Mesenchymal stem cell (in vitro differentiated cells and primary cell): Measurements from ENCODE around the gene HTR3B.

Experiments used
- DNase-seq: peaks from one replicate; pipeline ENCODE4 v3.0.0-alpha.2; 2013
- H2AFZ ChIP-seq: one replicate; pipeline ENCODE4 v1.6.1; 2013; ENCODE audit warnings: low read depth, mild to moderate bottlenecking, control low read depth, inconsistent platforms, low read length, moderate library complexity
- H2AK5ac ChIP-seq: 2 replicates; pipeline ENCODE4 v1.6.1; 2013; ENCODE audit warnings: low read length, moderate library complexity, mild to moderate bottlenecking, inconsistent platforms; ENCODE audit not compliant: severe bottlenecking
- H2BK120ac ChIP-seq: one replicate; pipeline ENCODE4 v1.6.1; 2013; ENCODE audit warnings: low read depth, mild to moderate bottlenecking, inconsistent platforms, low read length, moderate library complexity
- H2BK12ac ChIP-seq, 2 experiments: one replicate each; pipeline ENCODE4 v1.6.1; 2013; ENCODE audit warnings: inconsistent platforms in 2 of 2, low read length in 2 of 2, mild to moderate bottlenecking in 2 of 2, moderate library complexity in 2 of 2, control low read depth in 1 of 2
- H2BK15ac ChIP-seq: one replicate; pipeline ENCODE4 v1.6.1; 2013; ENCODE audit warnings: mild to moderate bottlenecking, low read depth, inconsistent platforms; ENCODE audit not compliant: poor library complexity, severe bottlenecking
- H2BK5ac ChIP-seq: 2 replicates; pipeline ENCODE4 v1.6.1; 2013; ENCODE audit warnings: low read depth, mild to moderate bottlenecking, low read length, control low read depth, inconsistent platforms; ENCODE audit not compliant: poor library complexity, severe bottlenecking
- H3K14ac ChIP-seq, 2 experiments: one replicate each; pipeline ENCODE4 v1.6.1; 2013; ENCODE audit warnings: inconsistent platforms in 2 of 2, low read length in 2 of 2, control low read depth in 1 of 2, mild to moderate bottlenecking in 1 of 2, moderate library complexity in 1 of 2
- H3K18ac ChIP-seq, 2 experiments: one replicate each; pipeline ENCODE4 v1.6.1; 2013; ENCODE audit warnings: inconsistent platforms in 2 of 2, low read length in 2 of 2, control low read depth in 1 of 2, low read depth in 1 of 2, mild to moderate bottlenecking in 1 of 2
- H3K23ac ChIP-seq, 2 experiments: one replicate each; pipeline ENCODE4 v1.6.1; 2013; ENCODE audit warnings: inconsistent platforms in 2 of 2, low read length in 2 of 2, mild to moderate bottlenecking in 2 of 2, moderate library complexity in 2 of 2, control low read depth in 1 of 2
- H3K27ac ChIP-seq: 2 replicates; pipeline ENCODE4 v1.5.1; 2013; ENCODE audit warnings: mild to moderate bottlenecking, moderate library complexity, low read length, control low read depth, inconsistent platforms; ENCODE audit not compliant: poor library complexity, severe bottlenecking
- H3K27me3 ChIP-seq, 2 experiments: 2 replicates each; pipeline versions ENCODE4 v1.6.1 to v1.7.0; 2013; ENCODE audit warnings: low read length in 2 of 2, mild to moderate bottlenecking in 2 of 2, moderate library complexity in 2 of 2, control low read depth in 1 of 2, inconsistent platforms in 1 of 2; ENCODE audit not compliant: control insufficient read depth in 1 of 2, insufficient read depth in 1 of 2
- H3K36me3 ChIP-seq, 2 experiments: 2 replicates each; pipeline versions ENCODE4 v1.6.1 to v1.7.0; 2013; ENCODE audit warnings: low read length in 2 of 2, control low read depth in 1 of 2, inconsistent platforms in 1 of 2, low read depth in 1 of 2, mild to moderate bottlenecking in 1 of 2; ENCODE audit not compliant: insufficient read depth in 2 of 2, control insufficient read depth in 1 of 2
- H3K4ac ChIP-seq, 2 experiments: one replicate each; pipeline ENCODE4 v1.6.1; 2013; ENCODE audit warnings: inconsistent platforms in 2 of 2, low read length in 2 of 2, mild to moderate bottlenecking in 2 of 2, moderate library complexity in 2 of 2, control low read depth in 1 of 2, low read depth in 1 of 2
- H3K4me1 ChIP-seq: 2 replicates; pipeline ENCODE4 v1.6.1; 2013; ENCODE audit warnings: low read depth, low read length, control low read depth; ENCODE audit not compliant: control insufficient read depth, insufficient read depth
- H3K4me2 ChIP-seq: 2 replicates; pipeline ENCODE4 v1.6.1; 2013; ENCODE audit warnings: low read length, mild to moderate bottlenecking, inconsistent platforms; ENCODE audit not compliant: poor library complexity, severe bottlenecking
- H3K4me3 ChIP-seq, 2 experiments: 2 replicates each; pipeline versions ENCODE4 v1.5.1 to v1.7.0; 2013; ENCODE audit warnings: low read length in 2 of 2, mild to moderate bottlenecking in 2 of 2, control low read depth in 1 of 2, low read depth in 1 of 2; ENCODE audit not compliant: insufficient read depth in 1 of 2
- H3K79me1 ChIP-seq: replicated peaks from 2 replicates; pipeline ENCODE4 v1.6.1; 2013; ENCODE audit warnings: mild to moderate bottlenecking, control low read depth, low read length, inconsistent platforms; ENCODE audit not compliant: poor library complexity, severe bottlenecking
- H3K9ac ChIP-seq: 2 replicates; pipeline ENCODE4 v1.7.0; 2013; ENCODE audit warnings: mild to moderate bottlenecking, low read length, moderate library complexity
- H3K9me3 ChIP-seq: 2 replicates; pipeline ENCODE4 v1.7.0; 2013; ENCODE audit warnings: mild to moderate bottlenecking, low read length; ENCODE audit not compliant: control insufficient read depth
- H4K8ac ChIP-seq: one replicate; pipeline ENCODE4 v1.6.1; 2013; ENCODE audit warnings: inconsistent platforms, mild to moderate bottlenecking, low read length, moderate library complexity
- H4K91ac ChIP-seq: one replicate; pipeline ENCODE4 v1.6.1; 2013; ENCODE audit warnings: mild to moderate bottlenecking, low read length, inconsistent platforms
- WGBS: methylation state at CpG from one replicate; pipeline ENCODE4 v1.1.7; 2013; ENCODE audit warnings: mixed read lengths; 5-methylcytosine and 5-hydroxymethylcytosine counted together

Gene HTR3B

GRCh38 chr11:113884361-113884836 is 20.2 kb upstream of the HTR3B start:
- H3K4me3 ChIP-seq = no peak overlapping the region
- H3K4me2 ChIP-seq = no peak overlapping the region
- no peak overlapping the region for H4K8ac ChIP-seq
- no peak overlapping the region for H2BK120ac ChIP-seq
- no peaks in the 10 kb centered on the region for H3K9me3 ChIP-seq
- no peak overlapping the region for H4K91ac ChIP-seq
- H2BK5ac ChIP-seq = no peak overlapping the region
- DNase-seq = peak; percentile 50
- no peak overlapping the region for H3K14ac ChIP-seq
- no peak overlapping the region for H2AK5ac ChIP-seq
- no peak overlapping the region for H3K27ac ChIP-seq
- no peak overlapping the region for H3K9ac ChIP-seq
- no peak overlapping the region for H2AFZ ChIP-seq
- H3K4ac ChIP-seq = no peak overlapping the region
- H3K27me3 ChIP-seq = no peaks in the 10 kb centered on the region
- H3K18ac ChIP-seq = no peak overlapping the region
- H3K4me1 ChIP-seq = peaks cover 3% of the 10 kb centered on the region
- no peak overlapping the region for H2BK12ac ChIP-seq
- H3K36me3 ChIP-seq = no peaks in the 10 kb centered on the region
- WGBS = 71% methylated on average over 5 of the region's 7 CpGs
- no peaks in the 10 kb centered on the region for H3K79me1 ChIP-seq
- H2BK15ac ChIP-seq = no peak overlapping the region
- no peak overlapping the region for H3K23ac ChIP-seq

DNA sequence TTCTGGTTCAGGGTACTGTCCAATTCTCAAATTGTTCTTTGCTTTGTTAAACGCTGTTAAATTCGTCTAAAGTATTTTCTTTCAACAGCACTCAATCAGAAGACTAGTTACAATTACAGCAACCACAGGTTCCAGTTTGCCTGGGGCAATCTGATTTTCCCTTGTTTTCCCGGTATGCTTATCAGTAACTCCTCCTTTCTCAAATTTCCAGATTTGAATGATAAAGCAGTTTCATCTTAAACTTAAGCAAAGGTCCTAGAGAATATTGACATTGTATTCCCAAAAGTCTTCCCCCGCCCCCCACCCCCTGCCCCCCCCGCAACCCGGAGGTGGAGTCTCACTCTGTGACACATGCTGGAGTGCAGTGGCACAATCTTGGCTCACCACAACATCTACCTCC is 18.7 kb upstream of the HTR3B start:
- no peak overlapping the region for H3K23ac ChIP-seq
- H4K91ac ChIP-seq = no peak overlapping the region
- H2BK5ac ChIP-seq = no peak overlapping the region
- H3K36me3 ChIP-seq = no peaks in the 10 kb centered on the region
- no peaks in the 10 kb centered on the region for H3K79me1 ChIP-seq
- H3K4me2 ChIP-seq = no peak overlapping the region
- H3K4ac ChIP-seq = no peak overlapping the region
- H3K27me3 ChIP-seq = no peaks in the 10 kb centered on the region
- no peak overlapping the region for H3K14ac ChIP-seq
- no peak overlapping the region for H2AFZ ChIP-seq
- H3K27ac ChIP-seq = no peak overlapping the region
- no peak overlapping the region for H4K8ac ChIP-seq
- WGBS = 77% methylated on average over 3 of the region's 6 CpGs
- no peak overlapping the region for H2AK5ac ChIP-seq
- no peak overlapping the region for H3K18ac ChIP-seq
- no peak overlapping the region for H2BK15ac ChIP-seq
- no peak overlapping the region for H3K4me3 ChIP-seq
- H3K4me1 ChIP-seq = peaks cover 1% of the 10 kb centered on the region
- DNase-seq = no peak
- H2BK12ac ChIP-seq = no peak overlapping the region
- no peak overlapping the region for H3K9ac ChIP-seq
- no peak overlapping the region for H2BK120ac ChIP-seq
- no peaks in the 10 kb centered on the region for H3K9me3 ChIP-seq

DNA sequence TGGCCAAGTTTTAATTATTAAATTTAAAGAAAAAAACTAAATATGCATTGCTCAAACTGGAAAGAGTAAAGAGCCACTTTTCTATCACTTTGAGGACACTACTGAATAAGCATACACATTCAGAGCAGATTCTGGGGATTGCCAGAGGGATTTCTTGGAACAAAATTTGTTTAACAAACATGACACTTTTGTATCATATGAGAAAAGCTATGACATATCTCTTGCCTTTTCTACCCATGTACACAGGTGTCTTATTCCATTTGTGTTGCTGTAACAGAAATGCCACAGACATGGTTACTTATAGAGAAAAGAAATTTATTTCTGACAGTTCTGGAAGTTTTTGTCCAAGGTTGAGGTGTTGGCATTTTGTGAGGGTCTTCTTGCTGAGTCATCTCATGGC is 15.7 kb upstream of the HTR3B start:
- Histone ChIP-seq H3K36me3 (no peaks in the 10 kb centered on the region), H3K4ac (no peak overlapping the region), H2BK15ac (no peak overlapping the region), H2BK5ac (no peak overlapping the region), H3K4me3 (no peak overlapping the region), H4K8ac (no peak overlapping the region), H3K27ac (no peak overlapping the region), H2BK12ac (no peak overlapping the region), H2AK5ac (no peak overlapping the region), H3K4me2 (no peak overlapping the region), H3K9ac (no peak overlapping the region), H3K79me1 (no peaks in the 10 kb centered on the region), H2AFZ (no peak overlapping the region), H3K14ac (no peak overlapping the region), H2BK120ac (no peak overlapping the region), H3K4me1 (peaks cover 1% of the 10 kb centered on the region), H4K91ac (no peak overlapping the region), H3K18ac (no peak overlapping the region), H3K27me3 (no peaks in the 10 kb centered on the region), H3K23ac (no peak overlapping the region), H3K9me3 (no peaks in the 10 kb centered on the region)
- no peak for DNase-seq

GRCh38 chr11:113894421-113894996 is 10.1 kb upstream of the HTR3B start:
- no peaks in the 10 kb centered on the region for H3K9me3 ChIP-seq
- H4K91ac ChIP-seq = no peak overlapping the region
- H2BK12ac ChIP-seq = no peak overlapping the region
- WGBS = 82% methylated on average over 8 of the region's 9 CpGs
- H3K4me2 ChIP-seq = no peak overlapping the region
- H3K4me1 ChIP-seq = no peaks in the 10 kb centered on the region
- no peak overlapping the region for H3K18ac ChIP-seq
- no peak overlapping the region for H3K14ac ChIP-seq
- H2BK5ac ChIP-seq = no peak overlapping the region
- H3K4me3 ChIP-seq = no peak overlapping the region
- H3K36me3 ChIP-seq = no peaks in the 10 kb centered on the region
- no peaks in the 10 kb centered on the region for H3K79me1 ChIP-seq
- H3K27ac ChIP-seq = no peak overlapping the region
- H3K4ac ChIP-seq = no peak overlapping the region
- H2BK120ac ChIP-seq = no peak overlapping the region
- no peak for DNase-seq
- peaks cover 18 to 21% of the 10 kb centered on the region in 2 experiments for H3K27me3 ChIP-seq
- no peak overlapping the region for H2AK5ac ChIP-seq
- no peak overlapping the region for H2BK15ac ChIP-seq
- H2AFZ ChIP-seq = no peak overlapping the region
- no peak overlapping the region for H4K8ac ChIP-seq
- H3K9ac ChIP-seq = no peak overlapping the region
- H3K23ac ChIP-seq = no peak overlapping the region
